IgD-negative memory B cell (primary cell): ENCODE measurements around the gene CCDC83. TPM values are rescaled to one million over a fixed set of nuclear protein-coding genes. Genes with fewer than 3 reads are reported as not detected.
"Not testable (repeated sequence)": the region's sequence is repeated elsewhere in the genome, so short reads cannot be mapped to it uniquely, and the experiment has no call there.

Experiments
- H3K27ac Mint-ChIP-seq, 3 donors: one replicate each; pipeline ENCODE4 v1.8.0; 2020 to 2022; ENCODE audit warnings: mild to moderate bottlenecking in 3 of 3, mixed read lengths in 3 of 3, moderate library complexity in 1 of 3
- H3K27me3 Mint-ChIP-seq: one replicate; pipeline ENCODE4 v1.8.0; 2021; ENCODE audit warnings: mixed read lengths
- H3K36me3 Mint-ChIP-seq: one replicate; pipeline ENCODE4 v1.8.0; 2020; ENCODE audit warnings: mild to moderate bottlenecking, mixed read lengths
- H3K4me1 Mint-ChIP-seq, 3 donors: one replicate each; pipeline ENCODE4 v1.8.0; 2020 to 2022; ENCODE audit warnings: mixed read lengths in 3 of 3, mild to moderate bottlenecking in 1 of 3
- H3K4me3 Mint-ChIP-seq, 4 donors: one replicate each; pipeline ENCODE4 v1.8.0; 2020 to 2022; ENCODE audit warnings: mild to moderate bottlenecking in 4 of 4, mixed read lengths in 4 of 4, moderate library complexity in 3 of 4
- H3K9me3 Mint-ChIP-seq, 3 donors: one replicate each; pipeline ENCODE4 v1.8.0; 2020 to 2021; ENCODE audit warnings: mixed read lengths in 3 of 3, mild to moderate bottlenecking in 1 of 3
- polyA plus RNA-seq: library from polyadenylated mRNA; unstranded; fragments of 300-500 nt; fragmentation: Illumina TruSeq; gene quantifications from one replicate; pipeline ENCODE4 v1.2.3, GENCODE V29; 2021

The CCDC83 gene
- polyA plus RNA-seq, 1 donor from 2014 or later = 0.14 TPM

DNA sequence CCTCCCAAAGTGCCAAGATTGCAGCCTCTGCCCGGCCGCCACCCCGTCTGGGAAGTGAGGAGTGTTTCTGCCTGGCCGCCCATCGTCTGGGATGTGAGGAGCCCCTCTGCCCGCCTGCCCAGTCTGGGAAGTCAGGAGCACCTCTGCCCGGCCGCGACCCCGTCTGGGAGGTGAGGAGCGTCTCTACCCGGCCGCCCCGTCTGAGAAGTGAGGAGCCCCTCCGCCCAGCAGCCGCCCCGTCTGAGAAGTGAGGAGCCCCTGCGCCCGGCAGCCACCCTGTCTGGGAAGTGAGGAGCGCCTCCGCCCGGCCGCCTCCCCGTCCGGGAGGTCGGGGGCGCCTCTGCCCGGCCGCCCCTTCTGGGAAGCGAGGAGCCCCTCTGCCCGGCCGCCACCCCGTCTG lies 2.4 kb upstream of the CCDC83 start:
- H3K27me3 Mint-ChIP-seq, H3K27ac Mint-ChIP-seq, H3K4me1 Mint-ChIP-seq, H3K9me3 Mint-ChIP-seq, H3K4me3 Mint-ChIP-seq, H3K36me3 Mint-ChIP-seq: not testable (repeated sequence)

DNA sequence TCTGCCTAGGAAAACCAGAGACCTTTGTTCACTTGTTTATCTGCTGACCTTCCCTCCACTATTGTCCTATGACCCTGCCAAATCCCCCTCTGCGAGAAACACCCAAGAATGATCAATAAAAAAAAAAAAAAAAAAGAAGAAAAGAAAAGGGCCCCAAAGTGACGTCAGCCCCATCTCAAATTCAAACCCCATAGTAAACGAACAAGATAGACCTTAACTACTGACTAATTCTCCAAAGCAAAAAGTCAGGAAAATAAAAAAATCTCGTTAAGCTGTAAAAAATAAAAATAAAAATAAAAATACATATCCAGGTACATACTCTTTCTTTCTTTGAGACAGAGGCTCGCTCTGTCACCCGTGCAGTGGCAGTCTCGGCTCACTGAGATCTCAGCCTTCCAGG lies 1.6 kb upstream of the CCDC83 start:
- not testable (repeated sequence) for H3K9me3 Mint-ChIP-seq, H3K27me3 Mint-ChIP-seq, H3K4me1 Mint-ChIP-seq, H3K4me3 Mint-ChIP-seq, H3K27ac Mint-ChIP-seq, H3K36me3 Mint-ChIP-seq

- H3K9me3 Mint-ChIP-seq = no peaks in the 10 kb centered on the region
- peaks cover 2% of the 10 kb centered on the region for H3K27me3 Mint-ChIP-seq
- H3K4me3 Mint-ChIP-seq = peak overlapping the region; percentile 84 to 94 (median 90)
- H3K36me3 Mint-ChIP-seq = no peaks in the 10 kb centered on the region
- H3K4me1 Mint-ChIP-seq = peaks cover 0 to 5% (median 5%) of the 10 kb centered on the region in 3 donors
- H3K27ac Mint-ChIP-seq = peak overlapping the region; percentile 60 to 94 (median 86)
Measured at GRCh38 chr11:85854212-85854556, 999 bp upstream of the CCDC83 start.

GRCh38 chr11:85854557-85855340 lies 434 bp upstream of the CCDC83 start:
- Mint-ChIP-seq H3K9me3 (no peaks in the 10 kb centered on the region), H3K4me1 (peaks cover 0 to 5% (median 5%) of the 10 kb centered on the region in 3 donors), H3K27me3 (peaks cover 2% of the 10 kb centered on the region), H3K36me3 (no peaks in the 10 kb centered on the region), H3K4me3 (peak overlapping the region; percentile 84 to 94 (median 90)), H3K27ac (peak overlapping the region; percentile 60 to 94 (median 86))

DNA sequence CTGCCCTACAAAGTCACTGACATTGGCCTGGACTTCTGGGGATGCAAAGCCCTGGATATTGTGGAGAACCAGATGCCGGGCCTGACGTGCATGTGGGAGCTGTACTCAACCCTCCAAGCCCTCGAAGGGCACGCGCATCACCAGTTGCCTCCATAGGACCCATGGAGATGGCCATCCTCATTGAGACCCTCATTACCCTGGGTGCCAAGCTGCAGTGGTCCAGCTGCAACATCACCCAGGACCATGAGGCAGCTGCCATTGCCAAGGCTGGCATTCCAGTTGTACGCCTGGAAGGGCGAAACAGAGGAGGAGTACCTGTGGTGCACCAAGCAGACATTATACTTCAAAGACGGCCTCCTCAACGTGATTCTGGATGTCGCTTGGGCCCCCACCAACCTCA lies 1.9 kb downstream of the CCDC83 start:
- Mint-ChIP-seq H3K27ac (no peak overlapping the region), H3K27me3 (no peaks in the 10 kb centered on the region), H3K4me1 (peaks cover 0 to 5% (median 5%) of the 10 kb centered on the region in 3 donors)

GRCh38 chr11:85859541-85859940 lies 4.4 kb downstream of the CCDC83 start:
- not testable (repeated sequence) for H3K27ac Mint-ChIP-seq, H3K36me3 Mint-ChIP-seq, H3K4me3 Mint-ChIP-seq, H3K4me1 Mint-ChIP-seq, H3K9me3 Mint-ChIP-seq, H3K27me3 Mint-ChIP-seq

More for the DNA sequence above, 1.9 kb downstream of the CCDC83 start:
- Mint-ChIP-seq H3K9me3 (peaks cover 0 to 1% (median 0%) of the 10 kb centered on the region in 3 donors), H3K4me3 (no peak overlapping the region), H3K36me3 (no peaks in the 10 kb centered on the region)

DNA sequence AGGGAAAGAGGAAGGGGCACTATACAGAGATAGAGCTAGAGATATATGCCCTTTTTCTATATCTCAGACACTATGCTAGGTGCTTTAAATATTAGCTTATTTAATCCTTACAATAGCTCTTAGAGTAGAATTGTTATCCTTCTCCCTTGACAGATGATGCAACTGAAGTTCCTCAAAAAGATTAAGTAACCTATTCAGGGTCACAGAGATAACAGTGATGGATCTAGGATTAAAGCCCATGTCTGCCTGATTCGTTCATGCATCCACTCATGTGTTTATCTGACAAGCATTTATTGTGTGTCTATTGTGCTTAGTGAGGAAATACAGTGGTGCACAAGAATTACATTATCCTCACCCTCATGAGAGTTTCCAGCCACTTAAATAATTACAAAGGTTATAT lies 8.7 kb downstream of the CCDC83 start:
- H3K27me3 Mint-ChIP-seq = no peaks in the 10 kb centered on the region
- peaks cover 0 to 1% (median 0%) of the 10 kb centered on the region in 3 donors for H3K9me3 Mint-ChIP-seq
- H3K4me1 Mint-ChIP-seq = no peaks in the 10 kb centered on the region
- no peak overlapping the region for H3K27ac Mint-ChIP-seq
- H3K36me3 Mint-ChIP-seq = no peaks in the 10 kb centered on the region
- H3K4me3 Mint-ChIP-seq = no peak overlapping the region

- Mint-ChIP-seq H3K9me3 (no peaks in the 10 kb centered on the region), H3K27me3 (no peaks in the 10 kb centered on the region), H3K27ac (no peak overlapping the region), H3K4me3 (no peak overlapping the region), H3K36me3 (no peaks in the 10 kb centered on the region), H3K4me1 (no peaks in the 10 kb centered on the region)
Measured at GRCh38 chr11:85866137-85866827, 11.1 kb downstream of the CCDC83 start.

GRCh38 chr11:85867751-85868150 lies 12.6 kb downstream of the CCDC83 start:
- H3K36me3 Mint-ChIP-seq = no peaks in the 10 kb centered on the region
- H3K4me1 Mint-ChIP-seq = no peaks in the 10 kb centered on the region
- no peak overlapping the region for H3K4me3 Mint-ChIP-seq
- H3K27me3 Mint-ChIP-seq = peaks cover 1% of the 10 kb centered on the region
- no peaks in the 10 kb centered on the region for H3K9me3 Mint-ChIP-seq
- no peak overlapping the region for H3K27ac Mint-ChIP-seq

- no peak overlapping the region for H3K4me3 Mint-ChIP-seq
- H3K27me3 Mint-ChIP-seq = peaks cover 1% of the 10 kb centered on the region
- H3K9me3 Mint-ChIP-seq = no peaks in the 10 kb centered on the region
- H3K36me3 Mint-ChIP-seq = no peaks in the 10 kb centered on the region
- H3K27ac Mint-ChIP-seq = no peak overlapping the region
- H3K4me1 Mint-ChIP-seq = no peaks in the 10 kb centered on the region
Measured at GRCh38 chr11:85869781-85870180, 14.6 kb downstream of the CCDC83 start.

DNA sequence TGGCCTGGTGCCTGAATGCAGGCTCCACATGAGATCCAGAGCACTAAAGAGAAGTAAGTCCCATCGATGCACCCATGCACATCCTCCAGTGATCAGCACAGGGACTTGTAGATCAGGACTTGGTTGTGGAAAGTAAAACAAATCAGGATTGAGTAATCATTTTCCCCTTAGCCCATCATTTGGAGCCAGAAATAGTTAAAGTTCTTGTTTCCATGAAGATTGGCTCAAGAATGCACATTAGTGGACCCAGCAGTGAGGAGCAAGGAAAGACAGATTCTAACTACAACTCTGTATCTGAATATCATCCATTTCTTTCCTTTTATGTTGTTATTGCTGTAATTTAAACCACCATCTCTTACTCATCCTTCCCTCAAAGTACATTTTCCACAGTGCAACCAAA lies 19.1 kb downstream of the CCDC83 start:
- no peaks in the 10 kb centered on the region for H3K9me3 Mint-ChIP-seq

DNA sequence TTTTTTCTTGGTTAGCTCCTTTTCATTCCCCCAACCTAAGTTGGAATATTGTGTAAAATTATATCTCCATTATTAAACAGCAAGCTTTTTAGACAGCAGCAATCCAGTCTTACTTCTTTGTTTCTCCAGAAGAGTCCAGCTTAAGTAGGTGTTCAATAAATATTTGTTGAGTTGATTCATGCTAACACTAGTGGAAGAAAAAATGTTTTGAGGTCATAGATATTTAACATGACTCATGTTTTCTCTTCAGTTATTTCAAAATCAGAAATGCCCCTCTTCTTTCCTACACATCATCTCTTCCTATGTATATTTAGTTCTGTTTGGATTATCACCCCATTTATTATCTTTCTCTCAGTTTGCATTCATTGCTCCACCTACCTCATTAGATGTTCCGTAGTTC lies 20.3 kb downstream of the CCDC83 start:
- H3K4me3 Mint-ChIP-seq = no peak overlapping the region
- no peak overlapping the region for H3K27ac Mint-ChIP-seq
- no peaks in the 10 kb centered on the region for H3K9me3 Mint-ChIP-seq
- no peaks in the 10 kb centered on the region for H3K4me1 Mint-ChIP-seq
- no peaks in the 10 kb centered on the region for H3K36me3 Mint-ChIP-seq
- H3K27me3 Mint-ChIP-seq = peaks cover 1% of the 10 kb centered on the region

More for the DNA sequence above, 19.1 kb downstream of the CCDC83 start:
- H3K36me3 Mint-ChIP-seq = no peaks in the 10 kb centered on the region
- H3K4me3 Mint-ChIP-seq = no peak overlapping the region
- no peaks in the 10 kb centered on the region for H3K4me1 Mint-ChIP-seq
- H3K27me3 Mint-ChIP-seq = peaks cover 1% of the 10 kb centered on the region
- H3K27ac Mint-ChIP-seq = no peak overlapping the region

GRCh38 chr11:85884581-85885021 lies 29.4 kb downstream of the CCDC83 start:
- Mint-ChIP-seq H3K27ac (no peak overlapping the region), H3K27me3 (peaks cover 1% of the 10 kb centered on the region), H3K4me3 (no peak overlapping the region), H3K36me3 (peaks cover 4% of the 10 kb centered on the region), H3K9me3 (peaks cover 0 to 9% (median 0%) of the 10 kb centered on the region in 3 donors), H3K4me1 (no peaks in the 10 kb centered on the region)

DNA sequence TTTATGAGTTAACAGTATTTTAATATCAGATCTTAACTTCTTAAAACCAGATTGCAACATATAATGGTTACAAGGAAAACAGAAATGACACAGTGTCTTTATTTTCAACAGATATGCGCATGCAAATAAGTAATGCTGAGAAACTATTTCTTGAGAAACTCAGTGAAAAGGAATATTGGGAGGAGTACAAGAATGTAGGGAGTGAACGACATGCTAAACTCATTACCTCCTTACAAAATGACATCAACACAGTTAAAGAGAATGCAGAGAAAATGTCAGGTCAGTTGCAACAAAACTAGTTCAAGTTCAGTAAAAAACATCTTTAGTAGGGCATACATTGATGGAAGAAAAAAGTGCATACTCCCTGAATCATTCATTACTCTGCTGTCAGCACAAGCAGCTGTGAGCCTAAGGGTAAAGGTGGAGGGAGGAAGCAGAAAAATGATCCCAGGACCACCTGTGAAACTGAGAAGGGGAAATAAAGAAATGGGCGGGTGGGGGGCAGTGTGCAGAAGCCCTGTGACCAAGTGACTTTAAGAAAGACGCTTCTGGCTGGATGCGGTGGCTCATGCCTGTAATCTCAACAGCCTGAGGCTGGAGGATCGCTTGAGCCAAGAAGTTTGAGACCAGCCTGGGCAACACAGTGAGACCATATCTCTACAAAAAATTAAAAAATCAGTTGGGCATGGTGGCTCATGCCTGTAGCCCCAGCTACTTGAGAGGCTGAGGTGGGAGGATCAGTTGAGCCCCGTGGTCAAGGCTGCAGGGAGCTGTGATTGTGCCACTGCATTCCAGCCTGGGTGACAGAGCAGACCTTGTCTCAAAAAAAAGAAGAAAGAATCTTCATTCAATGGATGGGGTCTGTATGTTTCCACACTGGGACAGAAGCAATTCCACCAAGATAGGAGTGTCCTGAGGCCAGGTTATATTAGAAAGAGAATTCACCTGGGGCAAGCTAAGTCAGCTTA lies 31.2 kb downstream of the CCDC83 start:
- Mint-ChIP-seq H3K9me3 (peaks cover 0 to 12% (median 0%) of the 10 kb centered on the region in 3 donors), H3K27ac (no peak overlapping the region), H3K36me3 (peaks cover 5% of the 10 kb centered on the region), H3K4me1 (no peaks in the 10 kb centered on the region), H3K27me3 (peaks cover 1% of the 10 kb centered on the region), H3K4me3 (no peak overlapping the region)

GRCh38 chr11:85889108-85889507 lies 33.9 kb downstream of the CCDC83 start:
- no peaks in the 10 kb centered on the region for H3K4me1 Mint-ChIP-seq
- H3K27ac Mint-ChIP-seq = no peak overlapping the region
- peak overlapping the region in 1 of 4 donors; percentile 36 for H3K4me3 Mint-ChIP-seq
- peaks cover 3% of the 10 kb centered on the region for H3K36me3 Mint-ChIP-seq
- H3K9me3 Mint-ChIP-seq = peaks cover 0 to 2% (median 0%) of the 10 kb centered on the region in 3 donors
- H3K27me3 Mint-ChIP-seq = no peaks in the 10 kb centered on the region
